Hypothalamus (tissue), 51 donors: ENCODE measurements around the gene DDX4.
"Not testable (repeated sequence)": the region's sequence is repeated elsewhere in the genome, so short reads cannot be mapped to it uniquely, and the experiment has no call there.

Source experiments
- DNase-seq, 51 donors: peaks; one replicate each; lab custom pipeline; 2025; lab: John Stamatoyannopoulos, UW

The DDX4 gene

DNA sequence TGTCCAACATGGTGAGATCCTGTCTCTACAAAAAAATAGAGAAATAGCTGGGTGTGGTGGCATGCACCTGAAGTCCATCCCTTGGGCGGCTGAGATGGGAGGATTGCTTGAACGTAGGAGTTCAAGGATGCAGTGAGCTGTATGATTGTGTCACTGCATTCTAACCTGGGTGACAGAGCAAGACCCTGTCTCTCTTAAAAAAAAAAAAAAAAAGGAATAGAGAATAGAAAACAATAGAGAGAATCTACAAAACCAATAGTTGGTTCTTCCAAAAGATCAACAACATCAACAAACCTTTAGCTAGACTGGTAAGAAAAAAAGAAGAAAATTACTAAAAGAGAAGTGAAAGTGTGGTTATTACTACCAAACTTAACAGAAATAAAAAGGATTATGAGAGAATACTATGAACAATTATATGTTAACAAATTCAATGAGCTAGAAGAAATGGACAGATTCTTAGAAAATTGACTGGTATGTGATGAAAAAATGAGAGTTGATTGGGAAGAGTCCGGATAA, 17.6 kb upstream of the DDX4 start:
- DNase-seq = no peak

DNA sequence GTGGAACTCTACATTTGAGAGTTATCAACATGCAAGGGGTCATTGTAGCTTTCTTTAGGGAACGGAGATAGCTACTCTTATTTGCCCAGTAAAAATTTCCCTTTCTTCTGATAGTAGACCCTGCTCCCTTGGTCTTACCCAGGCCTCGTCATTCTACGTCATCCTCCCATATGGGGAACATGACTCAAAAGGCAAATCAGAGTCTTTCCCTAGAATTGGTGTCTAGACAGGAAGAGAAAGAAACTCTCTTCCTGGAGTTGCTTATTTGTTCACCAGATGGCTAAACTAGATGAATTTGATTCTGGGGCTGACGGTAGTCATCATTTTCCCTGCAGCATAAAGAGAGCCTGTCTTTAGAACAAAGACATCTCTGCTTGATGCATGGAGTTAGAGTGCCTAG, 13.6 kb upstream of the DDX4 start:
- DNase-seq = no peak

- DNase-seq = no peak
These were observed 6.0 kb upstream of the DDX4 start for GRCh38 chr5:55731848-55732247.

- no peak for DNase-seq
These were observed 5.3 kb upstream of the DDX4 start for GRCh38 chr5:55732585-55732984.

DNA sequence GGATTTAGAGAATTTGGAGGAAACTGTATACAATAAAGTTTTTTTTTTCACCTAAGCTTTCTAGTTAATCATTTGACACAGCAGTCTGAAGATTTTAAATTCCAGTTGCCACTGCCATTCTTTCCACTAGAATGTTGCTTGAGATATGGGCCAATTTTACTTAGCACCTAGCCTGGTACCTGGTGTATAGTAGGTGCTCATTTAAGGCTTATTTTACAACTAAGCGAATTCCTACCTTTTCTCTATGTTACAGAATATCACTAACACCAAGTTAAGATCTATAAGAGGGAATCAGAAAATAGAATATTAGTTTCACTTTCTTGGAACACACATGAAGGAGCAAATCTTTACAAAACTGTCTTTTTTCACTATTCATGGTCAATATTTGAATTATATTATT, 3.2 kb upstream of the DDX4 start:
- DNase-seq = no peak

DNA sequence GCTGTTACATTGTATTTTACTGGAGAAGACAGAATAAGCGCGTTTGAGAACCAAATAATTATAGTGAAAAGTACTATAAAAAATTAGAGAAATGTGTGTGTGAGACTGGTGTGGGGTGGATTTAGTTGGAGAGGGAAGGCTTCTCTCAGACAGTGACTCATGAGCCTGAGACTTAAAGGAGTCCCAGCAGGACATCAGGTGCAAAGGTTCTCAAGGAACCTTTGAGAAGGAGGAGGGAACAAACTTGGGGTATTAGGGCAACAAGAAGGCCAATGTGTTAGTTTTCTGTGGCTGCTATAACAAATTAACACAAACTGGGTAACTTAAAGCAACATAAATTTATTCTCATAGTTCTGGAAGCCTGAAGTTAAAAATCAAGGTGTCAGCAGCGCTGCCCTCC, 4.9 kb downstream of the DDX4 start:
- DNase-seq = no peak

GRCh38 chr5:55747778-55748318, 10.0 kb downstream of the DDX4 start:
- no peak for DNase-seq

GRCh38 chr5:55749387-55749786, 11.5 kb downstream of the DDX4 start:
- no peak for DNase-seq

GRCh38 chr5:55750063-55750462, 12.2 kb downstream of the DDX4 start:
- DNase-seq = no peak

DNA sequence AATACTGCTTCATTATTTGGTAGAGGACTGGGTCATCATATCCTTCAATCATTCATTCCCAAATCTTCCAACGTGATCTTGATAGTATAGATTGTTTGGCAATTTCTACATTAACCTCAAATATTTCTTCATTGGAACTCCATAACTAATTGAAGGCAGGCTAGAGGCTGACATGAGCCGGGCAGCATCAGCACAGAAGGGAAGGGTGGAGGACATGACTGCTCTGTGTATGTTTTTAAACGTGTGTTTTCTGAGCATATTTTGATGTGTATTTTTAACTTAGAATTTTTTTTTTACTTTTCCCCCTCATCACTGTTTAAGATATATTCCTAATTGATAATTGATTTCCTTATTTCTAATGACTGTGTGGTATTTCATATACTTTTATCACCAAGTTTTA, 12.6 kb downstream of the DDX4 start:
- no peak for DNase-seq

GRCh38 chr5:55758231-55758630, 20.4 kb downstream of the DDX4 start:
- DNase-seq = no peak

GRCh38 chr5:55758714-55759113, 20.9 kb downstream of the DDX4 start:
- no peak for DNase-seq

DNA sequence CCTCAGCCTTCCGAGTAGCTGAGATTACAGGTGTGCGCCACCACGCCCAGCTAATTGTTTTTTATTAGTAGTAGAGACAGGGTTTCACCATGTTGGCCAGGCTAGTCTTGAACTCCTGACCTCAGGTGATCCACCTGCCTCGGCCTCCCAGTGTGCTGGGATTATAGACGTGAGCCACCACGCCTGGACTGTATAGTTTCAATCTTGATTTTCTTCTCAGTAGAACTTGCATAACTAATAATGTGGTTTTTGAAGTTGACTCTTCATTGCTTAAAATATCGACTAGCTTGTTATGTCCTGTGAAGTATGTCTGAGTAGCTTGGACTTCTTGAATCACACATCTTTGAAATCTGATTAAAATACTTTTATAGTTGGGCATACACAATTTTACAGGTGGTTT, 23.9 kb downstream of the DDX4 start:
- not testable (repeated sequence) for DNase-seq

- no peak for DNase-seq
These were observed 26.0 kb downstream of the DDX4 start for GRCh38 chr5:55763746-55764420.

DNA sequence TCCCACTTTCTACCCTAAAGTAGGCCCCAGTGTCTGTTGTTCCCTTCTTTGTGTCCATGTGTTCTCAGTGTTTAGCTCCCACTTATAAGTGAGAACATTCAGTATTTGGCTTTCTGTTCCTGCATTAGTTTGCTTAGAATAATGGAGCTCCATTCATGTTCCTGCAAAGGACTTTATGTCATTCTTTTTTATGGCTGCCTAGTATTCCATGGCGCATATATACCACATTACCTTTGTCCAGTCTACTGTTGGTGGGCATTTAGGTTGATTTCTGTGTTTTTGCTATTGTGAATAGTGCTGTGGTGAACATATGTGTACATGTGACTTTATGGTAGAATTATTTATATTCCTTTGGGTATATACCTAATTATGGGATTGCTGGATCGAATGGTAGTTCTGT, 30.4 kb downstream of the DDX4 start:
- DNase-seq = no peak

- DNase-seq = no peak
These were observed 33.4 kb downstream of the DDX4 start for GRCh38 chr5:55771175-55771655.

DNA sequence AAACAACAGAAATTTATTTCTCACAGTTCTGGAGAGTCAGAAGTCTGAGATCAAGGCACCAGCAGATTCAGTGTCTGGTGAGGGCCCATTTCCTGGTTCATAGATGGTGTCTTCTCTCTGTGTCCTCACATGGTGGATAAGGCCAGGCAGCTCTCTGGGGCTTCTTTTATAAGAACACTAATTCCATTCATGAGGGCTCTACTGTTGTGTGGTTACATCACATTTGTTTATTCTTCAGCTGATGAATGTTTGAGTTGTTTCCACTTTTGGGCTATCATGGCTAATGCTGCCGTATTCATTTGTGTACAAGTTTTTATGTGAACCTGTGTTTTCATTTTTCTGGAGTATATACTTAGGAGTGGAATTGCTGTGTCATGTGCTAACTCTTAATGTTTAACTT, 35.2 kb downstream of the DDX4 start:
- peak in 19 of 51 donors; percentile 0 to 69 (median 11) for DNase-seq

GRCh38 chr5:55777332-55777731, 39.5 kb downstream of the DDX4 start:
- DNase-seq = no peak

DNA sequence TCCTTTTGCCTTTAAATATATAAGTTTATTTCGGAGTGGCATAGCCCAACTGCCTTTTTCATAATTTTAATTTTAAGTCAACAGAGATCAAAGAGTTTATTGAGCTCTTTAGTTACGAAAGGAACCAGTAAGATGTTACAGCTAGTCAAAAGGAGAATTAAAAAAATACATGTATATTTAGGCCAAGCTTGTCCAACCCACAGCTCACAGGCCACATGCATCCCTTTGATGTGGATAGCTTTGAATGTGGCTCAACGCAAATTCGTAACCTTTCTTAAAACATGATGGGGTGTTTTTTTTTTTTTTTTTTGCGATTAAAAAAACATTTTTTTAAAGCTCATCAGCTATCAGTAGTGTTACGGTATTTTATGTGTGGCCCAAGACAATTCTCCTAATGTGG, 63.1 kb downstream of the DDX4 start:
- no peak for DNase-seq

GRCh38 chr5:55808814-55809213, 71.0 kb downstream of the DDX4 start:
- not testable (repeated sequence) for DNase-seq

- not testable (repeated sequence) for DNase-seq
These were observed 78.1 kb downstream of the DDX4 start for GRCh38 chr5:55815939-55816338.

GRCh38 chr5:55816342-55816741, 78.5 kb downstream of the DDX4 start:
- DNase-seq = no peak

- no peak for DNase-seq
These were observed 79.2 kb downstream of the DDX4 start for GRCh38 chr5:55817030-55817429.
